Lower leg skin (tissue), 3 donors: ENCODE results near the gene SCN1B.

ENCODE experiments used
- CTCF ChIP-seq, 3 donors: fragments of 450-650 bp; IDR thresholded peaks; one replicate each; pipeline ENCODE4 v1.5.1; 2016; ENCODE audit warnings: antibody characterized with exemption in 3 of 3, mild to moderate bottlenecking in 3 of 3, moderate library complexity in 2 of 3
- POLR2A ChIP-seq, 2 donors: fragments of 450-650 bp; IDR thresholded peaks; one replicate each; pipeline ENCODE4 v1.6.1; 2016 to 2017; ENCODE audit warnings: antibody characterized with exemption in 2 of 2, mild to moderate bottlenecking in 1 of 2, moderate library complexity in 1 of 2

GRCh38 chr19:35039881-35040825 lies 9.9 kb downstream of the SCN1B start:
- TF ChIP-seq CTCF (IDR thresholded peaks at IDR 0.05): no peak
- no peak for TF ChIP-seq POLR2A (IDR thresholded peaks at IDR 0.05)
